Amygdala (tissue), 56 donors: ENCODE measurements around the gene MYOT.

Experiments
- DNase-seq, 56 donors: peaks; one replicate each; lab custom pipeline; 2025; lab: John Stamatoyannopoulos, UW

MYOT gene

DNA sequence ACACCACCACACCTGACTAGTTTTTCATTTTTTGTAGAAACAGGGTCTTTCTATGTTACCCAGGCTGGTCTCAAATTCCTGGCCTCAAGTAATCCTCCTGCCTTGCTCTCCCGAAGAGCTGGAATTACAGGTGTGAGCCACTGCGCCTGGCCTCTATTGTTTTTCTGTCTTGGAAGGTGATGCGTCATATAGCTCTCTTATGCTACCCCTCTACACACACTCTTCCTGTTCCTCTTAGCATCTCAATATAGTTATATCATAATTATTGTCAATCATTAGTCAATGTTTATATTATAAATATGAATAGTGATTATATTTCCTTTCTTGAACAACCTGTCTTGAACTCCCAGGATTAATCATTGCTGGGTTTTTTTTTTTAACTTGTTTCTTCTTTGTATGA, 28.9 kb downstream of the MYOT start:
- no peak for DNase-seq

DNA sequence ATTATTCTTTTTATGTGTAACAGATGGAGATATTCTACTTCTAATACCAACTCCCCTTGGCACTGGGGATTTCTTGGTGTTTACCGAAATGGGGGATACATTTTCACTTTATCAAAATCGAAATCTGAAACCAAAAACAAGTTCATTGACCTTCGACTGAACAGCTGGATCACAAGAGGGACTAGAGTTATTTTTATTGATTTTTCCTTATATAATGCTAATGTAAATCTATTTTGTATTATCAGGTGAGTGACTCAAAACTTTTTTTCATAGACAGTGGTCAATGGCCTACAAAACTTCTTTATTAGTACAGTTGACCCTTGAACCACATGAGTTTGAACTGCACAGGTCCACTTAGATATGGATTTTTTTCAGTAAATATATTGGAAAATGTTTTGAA, 31.8 kb downstream of the MYOT start:
- DNase-seq = no peak

DNA sequence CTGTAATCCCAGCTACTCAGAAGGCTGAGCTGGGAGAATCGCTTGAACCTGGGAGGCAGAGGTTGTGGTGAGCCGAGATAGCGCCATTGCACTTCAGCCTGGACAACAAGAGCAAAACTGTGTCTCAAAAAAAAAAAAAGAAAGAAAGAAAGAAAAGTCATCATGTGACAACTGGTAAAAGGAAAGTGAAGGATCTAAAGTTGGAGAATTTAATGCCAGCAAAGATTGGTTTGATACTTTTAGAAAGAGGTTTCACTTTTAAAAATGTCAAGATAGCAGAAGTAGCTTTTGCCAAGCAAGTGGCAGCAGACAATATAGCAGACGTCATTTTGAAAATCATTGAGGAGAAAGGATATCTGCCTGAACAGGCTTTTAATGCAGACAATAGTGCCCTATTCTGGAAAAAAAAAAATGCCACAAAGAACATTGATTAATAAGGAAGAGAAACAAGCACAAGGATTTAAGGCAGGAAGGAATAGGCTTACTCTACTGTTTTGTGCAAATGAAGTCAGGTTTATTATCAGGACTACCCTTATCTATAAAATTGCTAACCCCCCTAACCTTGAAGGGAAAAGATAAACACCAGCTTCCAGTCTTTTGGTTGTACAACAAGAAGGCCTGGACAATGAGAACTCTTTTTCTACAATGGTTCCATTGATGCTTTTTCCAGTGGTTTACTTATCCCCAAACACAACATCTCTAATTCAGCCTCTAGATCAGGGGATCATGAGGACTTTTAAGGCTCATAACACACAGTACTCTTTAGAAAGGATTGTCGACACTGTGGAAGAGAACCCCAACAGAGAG, 33.6 kb downstream of the MYOT start:
- DNase-seq = peak in 2 of 56 donors; percentile 6 to 62

DNA sequence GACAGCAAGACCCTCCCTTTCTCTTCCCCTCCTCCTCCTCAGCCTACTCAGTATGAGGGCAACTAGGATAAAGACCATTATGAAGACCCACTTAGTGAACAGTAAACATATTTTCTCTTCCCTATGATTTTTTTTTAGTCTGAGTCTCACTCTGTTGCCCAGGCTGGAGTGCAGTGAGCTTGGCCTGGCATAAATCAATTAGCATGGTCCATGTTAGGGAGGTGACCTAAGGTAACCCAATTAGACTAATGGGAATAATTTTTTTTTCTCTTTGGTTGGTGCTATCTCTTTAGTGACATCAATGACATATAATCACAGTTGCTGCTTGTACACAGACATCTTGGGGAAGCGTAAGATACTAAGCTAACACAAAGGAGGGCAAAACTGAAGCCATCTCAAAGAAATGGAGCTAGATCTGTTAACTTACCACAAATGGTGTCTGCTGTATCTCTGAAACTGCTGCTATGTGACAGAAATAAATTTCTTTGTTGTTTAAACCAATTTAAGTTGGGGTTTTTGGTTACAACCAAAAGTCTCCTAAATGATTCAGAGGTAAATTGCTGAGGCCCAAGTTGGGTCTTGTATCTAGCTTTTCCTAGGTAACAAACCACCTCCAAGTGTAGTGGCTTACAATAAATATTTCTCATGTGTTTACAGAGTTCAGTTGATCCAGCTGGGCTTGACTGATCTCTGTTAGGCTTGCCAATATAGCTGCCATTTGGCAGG, 34.9 kb downstream of the MYOT start:
- DNase-seq = no peak

DNA sequence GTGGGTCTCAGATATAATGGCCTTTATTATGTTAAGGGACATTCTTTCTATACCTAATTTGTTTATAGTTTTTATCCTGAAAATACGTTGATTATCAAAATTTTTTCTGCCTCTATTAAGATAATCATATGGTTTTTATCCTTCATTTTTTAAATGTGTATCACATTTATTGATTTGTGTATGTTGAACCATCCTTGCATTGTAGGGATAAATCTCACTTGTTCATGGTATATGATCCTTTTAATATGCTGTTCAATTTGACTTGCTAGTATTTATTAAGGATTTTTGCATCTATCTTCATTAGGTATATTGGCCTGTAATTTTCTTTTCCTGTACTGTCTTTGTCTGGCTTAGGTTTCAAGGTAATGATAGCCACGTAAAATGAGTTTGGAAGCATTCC, 47.1 kb downstream of the MYOT start:
- DNase-seq = no peak

DNA sequence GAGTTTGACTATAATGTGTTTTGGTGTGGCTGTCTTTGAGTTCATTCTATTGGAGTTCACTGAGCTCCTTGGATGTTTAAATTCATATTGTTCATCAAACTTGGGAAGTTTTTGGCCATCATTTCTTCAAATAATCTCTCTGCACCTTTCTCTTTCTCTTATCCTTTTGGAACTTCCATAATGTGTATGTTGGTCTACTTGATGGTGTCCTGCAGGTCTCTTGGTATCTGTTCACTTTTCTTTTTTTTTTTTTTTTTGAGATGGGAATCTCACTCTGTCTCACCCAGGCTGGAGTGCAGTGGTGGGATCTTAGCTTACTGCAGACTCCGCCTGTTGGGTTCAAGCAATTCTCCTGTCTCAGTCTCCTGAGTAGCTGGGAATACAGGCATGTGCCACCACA, 49.3 kb downstream of the MYOT start:
- no peak for DNase-seq

DNA sequence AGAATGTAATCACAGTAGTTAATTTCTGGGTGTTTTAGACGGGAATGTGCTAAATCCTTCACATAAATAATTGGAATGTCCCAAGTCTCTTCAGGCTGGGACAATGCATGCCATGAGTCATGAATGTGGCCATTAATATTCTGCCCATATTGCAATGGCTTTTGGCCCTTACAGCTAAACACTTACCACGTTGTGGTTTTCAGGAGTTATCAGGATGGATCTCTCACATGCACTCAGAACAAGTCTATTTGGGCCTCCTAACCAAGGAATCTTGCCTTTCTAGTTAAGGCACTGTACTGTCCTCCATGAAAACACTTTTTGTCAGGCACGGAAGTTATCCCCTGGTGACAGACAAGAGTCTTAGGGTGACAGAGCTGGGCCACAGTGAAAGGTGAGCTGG, 54.3 kb downstream of the MYOT start:
- DNase-seq = no peak

DNA sequence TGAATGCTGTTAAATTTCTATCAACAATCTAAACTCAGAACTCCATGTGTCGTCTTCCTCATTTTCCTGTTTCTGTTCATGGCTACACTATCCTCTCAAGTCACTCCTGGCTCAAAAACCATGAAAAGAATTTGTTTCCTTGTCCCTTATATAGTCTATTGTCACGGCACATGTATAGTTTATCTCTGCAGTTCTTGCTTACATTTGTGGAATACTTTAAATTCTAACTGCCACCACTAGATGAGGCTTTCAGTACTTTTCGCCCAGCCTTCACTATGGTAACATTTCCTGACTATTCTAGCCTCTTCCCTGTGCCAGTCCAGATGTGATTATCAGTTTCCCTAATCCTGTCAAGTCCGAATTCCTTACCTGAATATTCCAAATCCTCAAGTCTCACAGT, 56.2 kb downstream of the MYOT start:
- DNase-seq = no peak

DNA sequence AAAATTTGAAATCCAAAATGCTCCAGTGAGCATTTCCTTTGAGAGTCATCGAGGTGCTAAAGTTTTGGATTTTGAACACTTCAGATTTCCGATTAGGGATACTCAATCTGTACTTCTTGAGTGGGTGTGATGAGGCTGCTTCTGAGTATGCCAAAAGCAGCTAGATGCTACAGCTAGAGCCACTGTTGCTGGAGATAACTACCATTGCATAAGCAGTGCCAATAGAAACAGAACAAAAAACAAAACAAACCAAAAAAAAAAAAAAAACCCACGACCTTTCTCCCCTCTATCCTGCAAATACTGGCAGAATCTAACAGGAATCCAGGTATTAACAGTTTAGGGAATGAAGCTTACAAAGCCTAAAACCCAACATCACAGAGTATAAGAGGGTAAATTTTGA, 65.1 kb downstream of the MYOT start:
- no peak for DNase-seq

DNA sequence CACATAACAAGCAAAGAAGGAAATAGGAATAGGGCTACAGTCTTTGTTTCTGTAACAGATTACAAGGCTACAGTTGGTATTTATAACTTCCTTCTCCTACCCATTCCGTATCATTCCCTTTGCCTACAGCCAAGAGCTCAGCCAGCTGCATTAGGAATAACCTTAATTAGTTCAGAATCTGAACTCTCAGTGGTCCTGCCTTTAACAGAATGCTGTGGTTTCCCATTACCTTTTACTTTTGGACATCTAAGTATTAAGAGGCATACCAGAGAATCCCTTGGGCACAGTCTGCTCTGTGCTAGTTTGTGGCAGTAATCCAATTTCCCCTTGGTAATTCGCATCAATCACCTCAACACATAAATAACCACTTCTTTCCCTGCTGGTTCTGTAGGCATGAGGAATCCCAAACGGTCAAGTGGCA, 65.8 kb downstream of the MYOT start:
- DNase-seq = no peak

DNA sequence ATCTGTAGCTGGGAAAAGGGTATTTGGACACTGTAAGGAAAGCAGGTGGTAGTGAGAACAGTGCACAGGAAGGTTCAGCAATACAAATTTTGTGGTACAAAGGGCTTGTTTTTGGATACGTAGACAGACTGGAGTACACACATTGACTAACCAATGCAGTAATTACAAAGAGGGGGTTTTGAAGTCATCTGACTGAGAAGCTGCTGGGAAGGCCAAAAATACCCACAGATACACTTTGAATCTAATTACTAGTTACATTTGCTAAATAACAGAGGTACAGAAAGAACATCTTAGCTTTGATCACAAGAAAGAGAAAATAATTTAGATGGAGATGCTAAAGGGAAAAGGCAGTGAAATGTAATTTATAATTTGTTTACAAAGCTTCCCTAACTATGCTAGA, 67.5 kb downstream of the MYOT start:
- DNase-seq = peak in 1 of 56 donors; percentile 18

DNA sequence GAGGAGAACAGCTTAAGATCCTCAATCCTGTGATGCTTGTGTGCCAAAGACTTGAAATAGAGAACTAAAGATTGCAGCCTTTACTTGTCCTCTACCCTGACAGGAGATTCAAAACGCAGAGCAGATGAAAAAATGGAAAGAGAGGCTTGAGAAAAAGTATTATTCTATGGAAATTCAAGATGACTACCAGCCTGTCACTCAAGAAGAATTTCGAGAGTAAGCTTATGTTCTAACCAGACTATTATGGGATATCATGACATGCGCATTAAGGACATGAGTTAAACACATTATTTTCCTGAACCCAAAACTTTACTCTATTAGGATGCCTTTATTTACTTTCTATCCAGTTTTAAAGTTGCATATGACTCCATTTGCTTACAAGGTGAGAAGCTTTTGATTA, 68.0 kb downstream of the MYOT start:
- DNase-seq = no peak
